ENCODE results near the gene BROX. TPM values are rescaled to one million over a fixed set of nuclear protein-coding genes. Genes with fewer than 3 reads are reported as not detected.
"Not testable (repeated sequence)": the region's sequence is repeated elsewhere in the genome, so short reads cannot be mapped to it uniquely, and the experiment has no call there.

BROX gene, protein sequence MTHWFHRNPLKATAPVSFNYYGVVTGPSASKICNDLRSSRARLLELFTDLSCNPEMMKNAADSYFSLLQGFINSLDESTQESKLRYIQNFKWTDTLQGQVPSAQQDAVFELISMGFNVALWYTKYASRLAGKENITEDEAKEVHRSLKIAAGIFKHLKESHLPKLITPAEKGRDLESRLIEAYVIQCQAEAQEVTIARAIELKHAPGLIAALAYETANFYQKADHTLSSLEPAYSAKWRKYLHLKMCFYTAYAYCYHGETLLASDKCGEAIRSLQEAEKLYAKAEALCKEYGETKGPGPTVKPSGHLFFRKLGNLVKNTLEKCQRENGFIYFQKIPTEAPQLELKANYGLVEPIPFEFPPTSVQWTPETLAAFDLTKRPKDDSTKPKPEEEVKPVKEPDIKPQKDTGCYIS
- 31.5 and 34.7 TPM in 2 replicates for total RNA-seq
- long read RNA-seq, full-length matches to known transcripts = 5 of 15 reads
- long read RNA-seq, partial matches to known transcripts = 3 of 15 reads
- long read RNA-seq, other reads (novel, unspliced or antisense) = 7 of 15 reads

DNA sequence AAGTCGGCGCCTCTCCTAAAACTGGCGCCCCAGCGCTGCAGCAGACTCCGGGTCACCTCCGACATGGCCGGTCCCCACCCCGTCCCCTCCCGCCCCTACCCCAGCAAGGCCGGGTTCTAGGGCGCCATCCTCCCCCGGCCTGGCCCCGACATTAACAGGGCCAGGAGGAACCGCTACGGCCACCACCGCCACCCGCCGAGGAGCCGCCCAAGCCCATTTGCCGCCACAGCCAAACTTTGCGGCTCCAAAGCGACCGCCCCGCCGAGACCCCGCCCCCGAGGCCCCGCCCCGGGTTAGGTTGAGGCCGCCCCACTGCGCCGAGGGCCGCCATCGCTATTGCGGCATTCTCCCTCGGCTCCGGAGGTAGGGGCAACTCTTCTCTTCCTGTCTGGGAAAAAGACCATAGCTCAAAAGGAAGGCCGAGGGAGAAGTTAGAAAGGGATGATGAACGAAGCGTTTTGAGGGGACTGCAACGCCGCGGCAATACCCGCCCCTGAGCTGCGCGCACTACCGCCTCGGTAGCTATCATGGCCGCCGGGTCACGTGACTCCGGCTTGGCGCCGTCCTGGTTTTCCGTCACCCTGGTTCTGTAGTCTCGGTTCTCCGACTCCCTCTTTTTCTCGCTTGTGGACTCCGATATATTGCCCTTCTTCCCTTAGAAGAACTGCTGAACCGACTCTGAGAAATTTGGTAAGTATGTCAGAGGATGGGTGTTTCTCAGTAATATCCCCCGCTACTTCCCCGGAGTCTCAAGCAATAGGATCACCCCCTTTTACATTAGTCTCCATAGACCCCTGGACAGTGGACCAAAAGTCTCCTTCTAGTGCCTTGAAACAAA is at the start of gene BROX, which contains the start of gene AIDA:
Gene BROX (plus strand): TSS at position 312 of the 838 bp plus-strand sequence. CDS start 3,136 bp downstream, outside the sequence.
Gene AIDA (minus strand): TSS at position 239 of the 838 bp plus-strand sequence. CDS start 174 bp downstream, at position 65.
- peaks cover 6% of the 10 kb centered on the region for H3K36me3 Mint-ChIP-seq (ENCODE audit: low read depth)
- H3K27me3 Mint-ChIP-seq (ENCODE audit: low read depth) = no peaks in the 10 kb centered on the region
- peaks cover 31% of the 10 kb centered on the region for H3K4me1 Mint-ChIP-seq
- peak within 1 kb of the TSS; percentile 97 for H3K4me3 Mint-ChIP-seq
- no peaks in the 10 kb centered on the region for H3K9me3 Mint-ChIP-seq
- DNase-seq (ENCODE audit: low read depth, low spot score) = peak; percentile 97
- TF ChIP-seq, protein P1, sequence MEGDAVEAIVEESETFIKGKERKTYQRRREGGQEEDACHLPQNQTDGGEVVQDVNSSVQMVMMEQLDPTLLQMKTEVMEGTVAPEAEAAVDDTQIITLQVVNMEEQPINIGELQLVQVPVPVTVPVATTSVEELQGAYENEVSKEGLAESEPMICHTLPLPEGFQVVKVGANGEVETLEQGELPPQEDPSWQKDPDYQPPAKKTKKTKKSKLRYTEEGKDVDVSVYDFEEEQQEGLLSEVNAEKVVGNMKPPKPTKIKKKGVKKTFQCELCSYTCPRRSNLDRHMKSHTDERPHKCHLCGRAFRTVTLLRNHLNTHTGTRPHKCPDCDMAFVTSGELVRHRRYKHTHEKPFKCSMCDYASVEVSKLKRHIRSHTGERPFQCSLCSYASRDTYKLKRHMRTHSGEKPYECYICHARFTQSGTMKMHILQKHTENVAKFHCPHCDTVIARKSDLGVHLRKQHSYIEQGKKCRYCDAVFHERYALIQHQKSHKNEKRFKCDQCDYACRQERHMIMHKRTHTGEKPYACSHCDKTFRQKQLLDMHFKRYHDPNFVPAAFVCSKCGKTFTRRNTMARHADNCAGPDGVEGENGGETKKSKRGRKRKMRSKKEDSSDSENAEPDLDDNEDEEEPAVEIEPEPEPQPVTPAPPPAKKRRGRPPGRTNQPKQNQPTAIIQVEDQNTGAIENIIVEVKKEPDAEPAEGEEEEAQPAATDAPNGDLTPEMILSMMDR (conservative IDR thresholded peaks at IDR 0.05) = no peak
- H3K27ac Mint-ChIP-seq (ENCODE audit: unreplicated experiment) = peak within 1 kb of the TSS; percentile 99

DNA sequence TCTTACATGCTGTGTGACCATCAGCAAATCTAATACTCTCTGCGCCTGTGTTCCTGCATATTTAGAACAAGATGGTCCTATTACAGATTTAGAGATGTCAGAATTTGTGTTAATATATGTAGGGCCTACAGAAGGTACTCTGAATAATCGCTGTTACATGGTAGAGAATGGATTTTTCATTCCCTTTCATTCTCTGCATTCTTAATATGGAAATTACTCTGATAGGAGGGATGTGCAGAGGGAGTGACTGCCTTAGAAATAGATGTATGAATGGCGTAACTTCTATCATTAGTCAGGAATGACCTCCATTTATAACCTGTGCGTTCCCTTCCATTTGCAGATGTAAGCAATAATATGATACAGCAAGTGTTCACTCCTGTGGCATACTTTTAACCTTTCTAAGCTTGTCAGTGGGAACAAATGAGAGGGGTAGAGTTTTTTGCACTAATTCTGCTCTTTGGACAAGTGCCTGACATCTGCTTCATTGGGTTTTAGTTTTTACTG is 48.9 kb upstream of the BROX start:
- no peaks in the 10 kb centered on the region for H3K9me3 Mint-ChIP-seq
- no peak for DNase-seq (ENCODE audit: low read depth, low spot score)
- H3K36me3 Mint-ChIP-seq (ENCODE audit: low read depth) = peaks cover 14% of the 10 kb centered on the region
- H3K27me3 Mint-ChIP-seq (ENCODE audit: low read depth) = no peaks in the 10 kb centered on the region
- TF ChIP-seq, protein P1 (conservative IDR thresholded peaks at IDR 0.05) = no peak
- H3K4me3 Mint-ChIP-seq = no peak overlapping the region
- no peak overlapping the region for H3K27ac Mint-ChIP-seq (ENCODE audit: unreplicated experiment)
- H3K4me1 Mint-ChIP-seq = no peaks in the 10 kb centered on the region

DNA sequence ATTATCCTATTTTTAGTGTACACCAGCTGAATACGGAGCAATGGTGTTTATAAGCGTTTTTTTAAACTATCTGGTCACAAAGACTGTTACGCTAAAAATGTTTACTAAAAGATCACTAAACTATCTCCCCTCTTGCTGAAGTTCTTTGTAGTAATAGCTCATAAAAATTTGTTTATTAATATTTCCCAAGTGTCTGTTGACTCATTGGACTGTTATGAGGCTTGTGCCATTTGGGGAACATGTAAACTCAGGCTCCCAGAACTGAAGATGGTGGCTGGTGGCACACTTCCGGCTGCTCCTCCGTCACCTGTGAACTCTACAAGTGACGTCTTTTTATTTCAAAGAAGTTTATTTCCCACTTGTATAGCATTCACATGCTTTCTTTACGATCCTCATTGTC is 46.4 kb upstream of the BROX start:
- Mint-ChIP-seq H3K9me3 (no peaks in the 10 kb centered on the region), H3K27ac (ENCODE audit: unreplicated experiment) (no peak overlapping the region), H3K4me3 (no peak overlapping the region), H3K4me1 (no peaks in the 10 kb centered on the region), H3K27me3 (ENCODE audit: low read depth) (no peaks in the 10 kb centered on the region), H3K36me3 (ENCODE audit: low read depth) (peaks cover 14% of the 10 kb centered on the region)
- TF ChIP-seq, protein P1 (conservative IDR thresholded peaks at IDR 0.05) = no peak
- no peak for DNase-seq (ENCODE audit: low read depth, low spot score)

DNA sequence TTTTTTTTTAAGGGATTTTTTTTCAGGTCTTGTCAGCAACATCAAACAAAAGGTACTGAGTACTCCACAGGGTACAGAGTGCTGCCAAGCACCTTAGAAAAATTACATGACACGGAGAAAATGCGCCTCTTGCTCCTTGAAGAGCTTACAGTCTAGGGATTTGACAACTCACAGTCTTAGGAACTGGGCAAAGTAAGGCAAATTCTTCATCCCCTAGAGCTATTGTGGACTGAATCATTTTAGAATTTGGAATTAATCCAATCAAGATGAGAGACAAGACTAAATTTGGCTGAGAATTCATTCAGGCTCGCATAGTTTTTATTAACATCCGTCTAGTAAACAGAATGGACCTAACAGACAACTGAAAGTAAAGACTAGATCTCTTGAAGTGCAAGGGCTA is 44.2 kb upstream of the BROX start:
- H3K4me1 Mint-ChIP-seq; H3K36me3 Mint-ChIP-seq (ENCODE audit: low read depth); H3K4me3 Mint-ChIP-seq; DNase-seq (ENCODE audit: low read depth, low spot score); H3K9me3 Mint-ChIP-seq; H3K27ac Mint-ChIP-seq (ENCODE audit: unreplicated experiment); H3K27me3 Mint-ChIP-seq (ENCODE audit: low read depth): not testable (repeated sequence)

DNA sequence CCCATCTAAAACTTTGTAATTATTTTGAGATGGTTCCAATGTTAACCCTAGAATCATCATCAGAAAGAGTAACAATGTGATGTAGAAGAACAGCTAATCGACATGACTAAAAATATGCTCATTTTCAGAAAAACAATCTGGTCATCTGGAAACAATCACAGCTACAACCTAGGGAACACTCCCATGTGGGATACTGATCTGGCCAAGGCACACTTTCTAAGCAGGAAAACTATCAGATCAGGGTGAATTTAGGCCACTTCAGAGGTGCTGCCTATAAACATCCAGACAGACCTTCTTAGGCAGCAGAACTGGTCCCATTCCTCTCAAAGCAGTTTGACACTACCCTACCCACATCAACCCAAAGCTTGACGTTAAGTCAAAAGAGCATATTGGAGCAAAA is 43.3 kb upstream of the BROX start:
- H3K36me3 Mint-ChIP-seq (ENCODE audit: low read depth); H3K27ac Mint-ChIP-seq (ENCODE audit: unreplicated experiment); DNase-seq (ENCODE audit: low read depth, low spot score); H3K4me3 Mint-ChIP-seq; H3K4me1 Mint-ChIP-seq; H3K27me3 Mint-ChIP-seq (ENCODE audit: low read depth); H3K9me3 Mint-ChIP-seq: not testable (repeated sequence)

DNA sequence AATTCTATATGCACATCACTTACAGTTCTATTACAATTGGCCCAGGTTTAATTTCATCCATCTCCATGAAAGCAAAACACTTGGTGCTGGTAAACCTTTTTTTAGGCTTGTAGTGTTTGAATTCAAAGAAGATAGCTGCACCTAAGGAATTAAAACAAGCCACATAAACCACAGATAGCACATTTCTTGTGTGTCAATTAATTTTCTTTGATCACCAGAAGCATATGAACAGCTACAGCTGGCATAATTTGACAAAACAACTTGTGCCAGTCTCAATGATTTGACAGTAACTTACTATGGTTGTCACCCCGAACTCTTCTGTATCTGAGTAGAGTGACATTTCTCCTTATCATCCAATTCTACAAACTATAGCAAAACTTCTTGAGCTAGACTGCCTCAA is 42.3 kb upstream of the BROX start:
- Mint-ChIP-seq H3K36me3 (ENCODE audit: low read depth) (peaks cover 10% of the 10 kb centered on the region), H3K27ac (ENCODE audit: unreplicated experiment) (no peak overlapping the region), H3K27me3 (ENCODE audit: low read depth) (no peaks in the 10 kb centered on the region), H3K9me3 (no peaks in the 10 kb centered on the region), H3K4me1 (no peaks in the 10 kb centered on the region), H3K4me3 (no peak overlapping the region)
- no peak for DNase-seq (ENCODE audit: low read depth, low spot score)
- TF ChIP-seq, protein P1 (conservative IDR thresholded peaks at IDR 0.05) = no peak
